ENCODE results near the gene MYO18A.

The MYO18A gene

GRCh38 chr17:29124135-29124924, 55.9 kb downstream of the MYO18A start:
- H3K4me2 ChIP-seq (ENCODE audit: insufficient read depth, low read length): no peak overlapping the region
- TF ChIP-seq, protein P1, sequence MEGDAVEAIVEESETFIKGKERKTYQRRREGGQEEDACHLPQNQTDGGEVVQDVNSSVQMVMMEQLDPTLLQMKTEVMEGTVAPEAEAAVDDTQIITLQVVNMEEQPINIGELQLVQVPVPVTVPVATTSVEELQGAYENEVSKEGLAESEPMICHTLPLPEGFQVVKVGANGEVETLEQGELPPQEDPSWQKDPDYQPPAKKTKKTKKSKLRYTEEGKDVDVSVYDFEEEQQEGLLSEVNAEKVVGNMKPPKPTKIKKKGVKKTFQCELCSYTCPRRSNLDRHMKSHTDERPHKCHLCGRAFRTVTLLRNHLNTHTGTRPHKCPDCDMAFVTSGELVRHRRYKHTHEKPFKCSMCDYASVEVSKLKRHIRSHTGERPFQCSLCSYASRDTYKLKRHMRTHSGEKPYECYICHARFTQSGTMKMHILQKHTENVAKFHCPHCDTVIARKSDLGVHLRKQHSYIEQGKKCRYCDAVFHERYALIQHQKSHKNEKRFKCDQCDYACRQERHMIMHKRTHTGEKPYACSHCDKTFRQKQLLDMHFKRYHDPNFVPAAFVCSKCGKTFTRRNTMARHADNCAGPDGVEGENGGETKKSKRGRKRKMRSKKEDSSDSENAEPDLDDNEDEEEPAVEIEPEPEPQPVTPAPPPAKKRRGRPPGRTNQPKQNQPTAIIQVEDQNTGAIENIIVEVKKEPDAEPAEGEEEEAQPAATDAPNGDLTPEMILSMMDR (IDR thresholded peaks at IDR 0.05; ENCODE audit: borderline replicate concordance, extremely low read depth, low read length, poor library complexity, severe bottlenecking): peak; percentile 83
- TF ChIP-seq EZH2 (IDR thresholded peaks at IDR 0.05; ENCODE audit: borderline replicate concordance, low read depth, low read length, severe bottlenecking): no peak

GRCh38 chr17:29123111-29123510, 57.1 kb downstream of the MYO18A start:
- Histone ChIP-seq H2AFZ (ENCODE audit: low read depth, low read length) (no peak overlapping the region), H3K36me3 (ENCODE audit: insufficient read depth, low read length) (peaks cover 58% of the 10 kb centered on the region)
- TF ChIP-seq, protein P1 (IDR thresholded peaks at IDR 0.05; ENCODE audit: borderline replicate concordance, extremely low read depth, low read length, poor library complexity, severe bottlenecking): no peak
- TF ChIP-seq EZH2 (IDR thresholded peaks at IDR 0.05; ENCODE audit: borderline replicate concordance, low read depth, low read length, severe bottlenecking): no peak

More at GRCh38 chr17:29124135-29124924, 55.9 kb downstream of the MYO18A start:
- Histone ChIP-seq H3K4me1 (ENCODE audit: insufficient read depth, low read length) (no peaks in the 10 kb centered on the region), H3K4me3 (ENCODE audit: low read depth in 1 of 2, low read length in 2 of 2) (no peak overlapping the region), H4K20me1 (ENCODE audit: insufficient read depth, low read length) (peaks cover 37% of the 10 kb centered on the region), H3K36me3 (ENCODE audit: insufficient read depth, low read length) (peaks cover 59% of the 10 kb centered on the region), H3K27me3 (ENCODE audit: insufficient read depth, low read length, poor library complexity) (no peaks in the 10 kb centered on the region), H3K9ac (ENCODE audit: low read depth, low read length) (no peak overlapping the region), H3K27ac (ENCODE audit: low read length) (0 out of 2 replicates have a peak overlapping the region, but pooled peaks have one; percentile 40), H3K9me3 (ENCODE audit: insufficient read depth, low read length, severe bottlenecking) (no peaks in the 10 kb centered on the region), H3K79me2 (ENCODE audit: insufficient read depth, low read length) (peaks cover 24% of the 10 kb centered on the region), H2AFZ (ENCODE audit: low read depth, low read length) (no peak overlapping the region)
- ATAC-seq (ENCODE audit: insufficient read depth, low read depth): peak; percentile 93
- DNase-seq: peak; percentile 66

DNA sequence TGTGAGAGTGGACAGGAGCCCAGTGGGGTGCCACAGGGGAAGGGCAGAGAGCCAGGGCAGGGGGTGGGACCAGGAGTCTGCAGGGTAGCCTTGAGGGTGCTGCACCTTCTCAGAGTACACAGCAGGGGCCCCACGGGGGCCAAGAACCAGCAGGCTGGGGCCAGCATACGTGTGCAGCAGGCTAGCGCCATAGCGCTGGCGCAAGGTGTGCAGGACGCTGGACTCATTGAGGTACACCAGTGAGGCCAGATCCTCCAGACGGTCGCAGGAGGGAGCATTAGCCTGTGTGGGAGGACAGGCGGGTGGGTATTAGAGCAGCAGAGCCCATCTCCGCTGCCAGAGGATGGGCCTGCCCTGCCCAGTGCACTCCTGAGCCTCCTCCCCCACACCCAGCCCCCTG, 58.8 kb downstream of the MYO18A start:
- no peak overlapping the region for H3K4me2 ChIP-seq (ENCODE audit: insufficient read depth, low read length)
- peaks cover 13% of the 10 kb centered on the region for H3K79me2 ChIP-seq (ENCODE audit: insufficient read depth, low read length)
- peaks cover 46% of the 10 kb centered on the region for H4K20me1 ChIP-seq (ENCODE audit: insufficient read depth, low read length)
- H3K27me3 ChIP-seq (ENCODE audit: insufficient read depth, low read length, poor library complexity): no peaks in the 10 kb centered on the region
- TF ChIP-seq EZH2 (IDR thresholded peaks at IDR 0.05; ENCODE audit: borderline replicate concordance, low read depth, low read length, severe bottlenecking): no peak
- TF ChIP-seq, protein P1 (IDR thresholded peaks at IDR 0.05; ENCODE audit: borderline replicate concordance, extremely low read depth, low read length, poor library complexity, severe bottlenecking): no peak
- no peak for DNase-seq
- ATAC-seq (ENCODE audit: insufficient read depth, low read depth): no peak
- H3K4me1 ChIP-seq (ENCODE audit: insufficient read depth, low read length): no peaks in the 10 kb centered on the region
- H3K4me3 ChIP-seq (ENCODE audit: low read depth in 1 of 2, low read length in 2 of 2): no peak overlapping the region
- H3K27ac ChIP-seq (ENCODE audit: low read length): no peak overlapping the region
- no peak overlapping the region for H2AFZ ChIP-seq (ENCODE audit: low read depth, low read length)
- no peak overlapping the region for H3K9ac ChIP-seq (ENCODE audit: low read depth, low read length)
- peaks cover 64% of the 10 kb centered on the region for H3K36me3 ChIP-seq (ENCODE audit: insufficient read depth, low read length)
- H3K9me3 ChIP-seq (ENCODE audit: insufficient read depth, low read length, severe bottlenecking): no peaks in the 10 kb centered on the region

More at GRCh38 chr17:29123111-29123510, 57.1 kb downstream of the MYO18A start:
- H3K4me3 ChIP-seq (ENCODE audit: low read depth in 1 of 2, low read length in 2 of 2): no peak overlapping the region
- ATAC-seq (ENCODE audit: insufficient read depth, low read depth) (no peak), DNase-seq (no peak)
- no peak overlapping the region for H3K4me2 ChIP-seq (ENCODE audit: insufficient read depth, low read length)
- peaks cover 20% of the 10 kb centered on the region for H3K79me2 ChIP-seq (ENCODE audit: insufficient read depth, low read length)
- no peaks in the 10 kb centered on the region for H3K9me3 ChIP-seq (ENCODE audit: insufficient read depth, low read length, severe bottlenecking)
- peaks cover 41% of the 10 kb centered on the region for H4K20me1 ChIP-seq (ENCODE audit: insufficient read depth, low read length)
- no peak overlapping the region for H3K27ac ChIP-seq (ENCODE audit: low read length)
- no peaks in the 10 kb centered on the region for H3K27me3 ChIP-seq (ENCODE audit: insufficient read depth, low read length, poor library complexity)
- no peaks in the 10 kb centered on the region for H3K4me1 ChIP-seq (ENCODE audit: insufficient read depth, low read length)
- H3K9ac ChIP-seq (ENCODE audit: low read depth, low read length): no peak overlapping the region

All from DND-41 (cell line).